GM21360 (cell line): ENCODE data around the gene PSMG2.
"Not testable (repeated sequence)": the region's sequence is repeated elsewhere in the genome, so short reads cannot be mapped to it uniquely, and the experiment has no call there.

Experiments used
- ATAC-seq: cut with Tn5 transposase; IDR thresholded peaks from one replicate; pipeline ENCODE4 v1.9.1; 2021; ENCODE audit warnings: mild to moderate bottlenecking, moderate library complexity; ENCODE audit not compliant: unreplicated experiment

Gene PSMG2

GRCh38 chr18:12758566-12758965, 55.7 kb downstream of the PSMG2 start:
- not testable (repeated sequence) for ATAC-seq

DNA sequence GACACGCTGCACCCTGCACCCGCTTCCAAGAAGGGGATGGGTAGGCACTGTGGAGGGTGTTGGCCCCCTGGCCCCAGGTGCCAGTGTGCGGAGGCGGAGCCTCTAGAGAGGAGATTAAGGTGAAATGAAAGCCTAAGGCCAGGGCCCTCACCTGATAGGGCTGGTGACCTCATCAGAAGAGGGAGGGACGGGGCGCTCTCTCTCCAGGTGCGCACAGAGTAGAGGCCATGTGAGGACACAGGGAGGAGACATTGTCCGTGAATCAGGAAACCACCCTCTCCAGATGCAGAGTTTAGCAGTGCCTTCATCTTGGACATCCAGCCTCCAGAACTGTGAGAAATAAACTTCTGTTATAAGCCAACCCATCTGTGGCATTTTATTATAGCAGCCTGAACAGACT, 62.3 kb downstream of the PSMG2 start:
- no peak for ATAC-seq

DNA sequence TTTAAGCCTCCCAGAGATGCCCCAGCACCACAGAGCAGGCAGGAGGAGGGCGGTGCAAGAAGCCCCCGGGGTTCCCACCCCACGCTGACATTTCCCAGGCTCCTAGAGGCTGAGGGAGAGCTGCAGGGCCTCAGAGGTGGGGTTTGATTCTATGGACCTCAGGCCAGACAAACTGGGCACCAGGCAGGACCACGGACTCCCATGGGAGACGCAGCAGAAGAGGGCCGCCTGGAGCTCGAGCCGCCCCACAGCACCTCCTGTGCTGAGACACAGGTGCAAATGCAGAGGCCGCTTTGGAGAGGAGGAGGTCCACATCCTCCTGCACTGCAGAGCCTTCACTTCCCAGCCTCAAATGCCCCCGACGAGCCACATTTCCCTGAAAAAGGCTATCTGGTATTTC, 62.7 kb downstream of the PSMG2 start:
- ATAC-seq, result no peak

GRCh38 chr18:12766986-12767433, 64.2 kb downstream of the PSMG2 start:
- no peak for ATAC-seq

- ATAC-seq, result no peak
Observed at GRCh38 chr18:12767580-12768155, 64.8 kb downstream of the PSMG2 start.

DNA sequence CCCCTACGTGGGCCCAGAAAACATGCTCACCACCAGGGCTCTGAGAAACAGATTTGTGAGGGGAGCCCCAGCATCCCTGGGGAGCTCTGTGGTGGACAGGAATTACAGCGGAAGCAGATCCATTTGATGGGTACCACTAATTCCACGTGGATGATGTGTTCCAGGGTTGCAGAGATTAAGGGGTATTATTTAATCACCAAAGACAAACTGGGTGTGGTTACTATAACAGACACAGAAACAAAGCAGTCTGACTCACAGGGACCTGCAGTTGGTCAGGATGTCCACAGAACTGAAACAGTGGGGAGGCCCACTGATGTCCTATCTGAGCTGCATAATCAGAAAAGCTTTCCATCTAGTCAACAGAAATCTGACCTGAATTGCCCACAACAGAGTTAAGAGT, 65.8 kb downstream of the PSMG2 start:
- no peak for ATAC-seq

GRCh38 chr18:12769136-12769535, 66.3 kb downstream of the PSMG2 start:
- no peak for ATAC-seq

- no peak for ATAC-seq
Observed at GRCh38 chr18:12769644-12770440, 67.0 kb downstream of the PSMG2 start.

DNA sequence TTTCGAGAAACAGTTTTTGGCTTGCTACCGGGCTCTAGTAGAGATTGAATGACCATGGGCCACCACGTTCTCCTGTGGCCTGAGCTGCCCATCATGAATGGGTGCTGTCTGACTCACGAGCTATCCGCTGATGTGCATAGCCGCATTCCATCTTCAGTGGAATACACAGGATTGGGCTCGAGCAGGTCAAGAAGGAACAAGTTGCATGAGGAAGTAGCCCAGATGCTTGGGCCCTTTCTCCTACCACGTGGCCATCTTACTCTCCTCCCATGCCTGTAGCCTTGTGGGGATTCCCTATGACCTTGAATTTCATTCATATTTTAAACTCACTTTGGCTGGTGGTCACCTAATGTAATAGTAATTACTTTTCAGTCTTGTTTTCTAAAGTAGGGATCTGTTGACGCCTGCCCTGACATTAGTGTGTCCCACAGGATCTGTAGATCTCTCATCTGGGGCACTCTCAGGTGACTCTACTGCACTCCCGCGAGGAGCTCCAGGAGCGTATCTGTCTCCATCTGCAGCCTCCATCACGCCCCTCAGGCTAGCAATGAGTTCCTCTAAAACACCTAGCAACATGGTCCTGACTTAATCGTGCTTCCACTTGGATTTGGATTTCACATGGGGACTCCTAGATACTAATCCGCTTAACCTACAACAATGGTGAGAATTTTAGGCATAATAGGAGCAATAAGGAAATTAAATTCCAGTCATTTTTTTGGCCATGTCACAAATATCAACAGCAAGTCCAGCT, 67.8 kb downstream of the PSMG2 start:
- ATAC-seq, result no peak

GRCh38 chr18:12772111-12772510, 69.3 kb downstream of the PSMG2 start:
- no peak for ATAC-seq

DNA sequence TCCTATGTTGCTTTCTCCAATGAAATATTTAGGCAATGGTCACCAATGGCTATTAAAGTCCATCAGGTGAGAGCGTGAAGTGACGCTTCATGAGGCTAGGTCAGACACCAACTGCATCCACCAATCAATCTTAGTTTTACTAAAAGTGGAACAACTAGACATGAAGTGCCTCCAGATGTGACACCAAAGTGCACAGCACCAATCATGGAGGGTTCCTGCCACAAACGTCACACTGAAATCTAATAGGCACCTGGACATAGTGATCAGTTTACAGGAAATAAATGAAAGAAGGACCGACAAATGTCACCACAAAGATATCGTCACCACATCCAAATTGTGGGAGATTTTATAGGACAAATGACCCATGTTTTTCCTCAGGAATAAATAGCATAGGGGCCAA, 70.5 kb downstream of the PSMG2 start:
- ATAC-seq, result no peak

- no peak for ATAC-seq
Observed at GRCh38 chr18:12774982-12775381, 72.1 kb downstream of the PSMG2 start.
